OCI-LY1 (cell line): ENCODE data around the gene SNTG2.

Source experiments
- EZH2 ChIP-seq: fragments of 200-600 bp; sonication (generic), shearing (Covaris generic); IDR thresholded peaks from 2 replicates; pipeline ENCODE4 v1.8.0; 2017; ENCODE audit warnings: borderline replicate concordance, mixed run types, mild to moderate bottlenecking, antibody characterized with exemption, low read length, moderate library complexity, mixed read lengths
- TF ChIP-seq, protein P1 (sequence below): fragments of 200-600 bp; sonication (generic), shearing (Covaris generic); IDR thresholded peaks from 2 replicates; pipeline ENCODE4 v1.5.1; 2017; ENCODE audit warnings: mild to moderate bottlenecking, antibody characterized with exemption, low read length, moderate library complexity, mixed read lengths

DNA sequence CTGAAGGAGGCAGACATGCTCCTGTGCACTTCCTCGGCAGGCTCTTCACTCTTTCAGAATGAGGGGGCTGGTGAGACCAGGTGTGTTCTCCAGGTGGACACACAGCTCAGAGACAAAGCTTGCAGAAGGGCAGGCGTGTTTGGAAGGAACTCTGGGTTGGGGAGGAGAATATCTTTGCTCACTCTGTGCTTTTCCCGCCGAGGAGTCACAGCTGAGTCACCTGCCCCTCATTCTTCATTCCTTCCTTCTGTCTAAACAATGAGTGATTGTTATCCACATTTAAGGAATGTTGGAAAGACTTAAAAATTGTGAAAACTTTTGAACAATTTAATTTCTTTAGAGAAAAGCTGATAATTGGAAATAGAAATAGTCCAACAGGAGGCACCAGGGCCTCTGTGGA is 336.3 kb downstream of the SNTG2 start:
- TF ChIP-seq, protein P1, sequence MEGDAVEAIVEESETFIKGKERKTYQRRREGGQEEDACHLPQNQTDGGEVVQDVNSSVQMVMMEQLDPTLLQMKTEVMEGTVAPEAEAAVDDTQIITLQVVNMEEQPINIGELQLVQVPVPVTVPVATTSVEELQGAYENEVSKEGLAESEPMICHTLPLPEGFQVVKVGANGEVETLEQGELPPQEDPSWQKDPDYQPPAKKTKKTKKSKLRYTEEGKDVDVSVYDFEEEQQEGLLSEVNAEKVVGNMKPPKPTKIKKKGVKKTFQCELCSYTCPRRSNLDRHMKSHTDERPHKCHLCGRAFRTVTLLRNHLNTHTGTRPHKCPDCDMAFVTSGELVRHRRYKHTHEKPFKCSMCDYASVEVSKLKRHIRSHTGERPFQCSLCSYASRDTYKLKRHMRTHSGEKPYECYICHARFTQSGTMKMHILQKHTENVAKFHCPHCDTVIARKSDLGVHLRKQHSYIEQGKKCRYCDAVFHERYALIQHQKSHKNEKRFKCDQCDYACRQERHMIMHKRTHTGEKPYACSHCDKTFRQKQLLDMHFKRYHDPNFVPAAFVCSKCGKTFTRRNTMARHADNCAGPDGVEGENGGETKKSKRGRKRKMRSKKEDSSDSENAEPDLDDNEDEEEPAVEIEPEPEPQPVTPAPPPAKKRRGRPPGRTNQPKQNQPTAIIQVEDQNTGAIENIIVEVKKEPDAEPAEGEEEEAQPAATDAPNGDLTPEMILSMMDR = no peak
- no peak for TF ChIP-seq EZH2
